HL-60/S4 treated with phorbol 12-myristate 13-acetate at 8.2 ng/mL for 4 days and 3 days (cell line): ENCODE measurements around the gene ZNF48.

Experiments used
- in situ Hi-C: fragments of 300-500 bp; cut with MboI; formaldehyde crosslinking; loops from 2 replicates; pipeline ENCODE4 v1.15.0; 2022; ENCODE audit warnings: low sequenced_read_pairs

Gene ZNF48

GRCh38 chr16:30434852-30435251, 39.6 kb downstream of the ZNF48 start:
- in situ Hi-C loops = loop anchor here (10.0 kb wide), 1 partner anchor 90 kb away; the partner anchor contains the start of gene ZNF768

- in situ Hi-C loops = loop anchor here (10.0 kb wide), 1 partner anchor 87 kb away; the partner anchor contains the start of gene ZNF768
Measured at GRCh38 chr16:30437511-30438046, 42.4 kb downstream of the ZNF48 start.

GRCh38 chr16:30438835-30439234, 43.6 kb downstream of the ZNF48 start:
- in situ Hi-C loops = loop anchor here (10.0 kb wide), 1 partner anchor 86 kb away; the partner anchor contains the start of gene ZNF768

- in situ Hi-C loops = loop anchor here (10.0 kb wide), 3 partner anchors 55 to 165 kb away; partner anchors contain the start of gene ZNF768
Measured at GRCh38 chr16:30439720-30440348, 44.6 kb downstream of the ZNF48 start.

GRCh38 chr16:30443631-30444030, 48.4 kb downstream of the ZNF48 start:
- in situ Hi-C loops = loop anchor here (10.0 kb wide), 2 partner anchors 51 to 161 kb away; no protein-coding TSS in a partner anchor

- in situ Hi-C loops = loop anchor here (10.0 kb wide), 2 partner anchors 50 to 160 kb away; no protein-coding TSS in a partner anchor
Measured at GRCh38 chr16:30444231-30445148, 49.3 kb downstream of the ZNF48 start.

- in situ Hi-C loops = loop anchor here (10.0 kb wide), 2 partner anchors 50 to 160 kb away; no protein-coding TSS in a partner anchor
Measured at GRCh38 chr16:30445149-30445407, 49.9 kb downstream of the ZNF48 start.

- in situ Hi-C loops = loop anchor here (10.0 kb wide), 2 partner anchors 49 to 159 kb away; no protein-coding TSS in a partner anchor
Measured at GRCh38 chr16:30445408-30446202, 50.4 kb downstream of the ZNF48 start, which contains the start of gene SEPHS2. SEPHS2 (minus strand) TSS chr16:30445874; CDS start chr16:30445727, 147 bp downstream.

GRCh38 chr16:30446203-30446595, 51.0 kb downstream of the ZNF48 start:
- in situ Hi-C loops = loop anchor here (10.0 kb wide), 2 partner anchors 49 to 159 kb away; no protein-coding TSS in a partner anchor

- in situ Hi-C loops = loop anchor here (10.0 kb wide), 2 partner anchors 47 to 157 kb away; no protein-coding TSS in a partner anchor
Measured at GRCh38 chr16:30447512-30448226, 52.4 kb downstream of the ZNF48 start.

- in situ Hi-C loops = loop anchor here (10.0 kb wide), 2 partner anchors 46 to 156 kb away; no protein-coding TSS in a partner anchor
Measured at GRCh38 chr16:30449116-30449435, 53.9 kb downstream of the ZNF48 start.
